Fibroblast of peridontal ligament (primary cell): ENCODE measurements around the gene B3GALT6.
A peak's percentile ranks its signal among the peaks of the same experiment; 100 is the strongest.

Experiments
- DNase-seq: peaks from one replicate; pipeline ENCODE4 v3.0.0-alpha.2; 2010; ENCODE audit errors: extremely low read depth

The B3GALT6 gene

DNA sequence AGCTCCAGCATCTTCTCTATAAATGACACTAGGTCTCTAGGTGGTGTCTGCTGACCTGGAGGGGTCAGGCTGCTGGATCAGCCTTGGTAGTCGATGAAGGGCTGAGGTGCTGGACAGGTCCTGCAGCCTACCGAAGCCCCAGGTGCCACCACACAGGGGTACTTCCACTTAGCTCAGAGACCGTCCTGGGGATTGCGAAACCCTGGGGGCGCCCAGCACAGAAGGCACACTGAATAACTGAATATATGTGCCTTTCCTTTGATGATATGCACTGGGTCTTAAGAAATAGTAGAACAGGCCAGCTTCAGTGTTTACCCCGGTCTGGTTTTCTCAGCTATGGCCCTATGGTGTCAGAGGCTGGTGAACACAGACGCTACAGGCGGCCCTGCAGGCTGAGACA is 30.7 kb downstream of the B3GALT6 start:
- no peak for DNase-seq

GRCh38 chr1:1264026-1264425 is 32.0 kb downstream of the B3GALT6 start:
- no peak for DNase-seq

GRCh38 chr1:1264868-1265272 is 32.8 kb downstream of the B3GALT6 start:
- peak; percentile 97 for DNase-seq

DNA sequence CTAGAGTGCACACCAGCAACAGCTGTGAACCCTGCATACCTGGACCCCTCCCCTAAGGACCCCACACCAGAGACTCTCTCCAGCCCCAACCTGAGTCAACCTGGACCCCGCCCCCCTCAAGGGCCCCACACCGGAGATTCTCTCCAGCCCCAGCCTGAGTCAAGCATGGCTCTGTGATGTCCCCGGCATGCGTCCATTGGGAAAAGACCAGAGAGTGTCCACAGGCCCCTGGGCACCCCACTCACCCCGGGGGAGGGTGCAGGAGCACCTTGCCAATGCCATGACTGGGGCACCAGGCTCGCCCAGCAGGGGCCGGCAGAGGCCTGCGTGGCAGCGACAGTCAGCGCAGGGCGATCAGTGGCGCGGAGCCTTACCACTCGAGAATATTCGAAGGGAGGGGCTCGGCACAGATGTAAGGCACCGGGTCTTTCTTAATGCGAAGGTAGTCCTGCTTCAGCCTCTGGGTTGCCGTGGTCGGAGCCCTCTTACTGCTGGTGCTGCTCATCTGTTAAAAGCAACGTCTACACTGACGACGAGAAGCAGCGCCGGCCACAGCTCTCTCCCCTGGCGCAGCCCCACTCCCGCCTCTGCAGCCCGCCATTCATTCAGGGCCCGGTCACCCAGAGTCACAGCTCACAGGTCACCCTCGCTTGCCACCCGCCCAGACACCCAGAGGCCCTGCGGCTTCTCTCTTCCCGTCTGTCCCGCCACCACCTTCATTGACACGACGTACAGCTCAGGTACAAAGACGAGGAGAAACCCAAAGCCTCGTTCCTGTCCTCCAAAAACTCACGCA is 35.6 kb downstream of the B3GALT6 start:
- no peak for DNase-seq

DNA sequence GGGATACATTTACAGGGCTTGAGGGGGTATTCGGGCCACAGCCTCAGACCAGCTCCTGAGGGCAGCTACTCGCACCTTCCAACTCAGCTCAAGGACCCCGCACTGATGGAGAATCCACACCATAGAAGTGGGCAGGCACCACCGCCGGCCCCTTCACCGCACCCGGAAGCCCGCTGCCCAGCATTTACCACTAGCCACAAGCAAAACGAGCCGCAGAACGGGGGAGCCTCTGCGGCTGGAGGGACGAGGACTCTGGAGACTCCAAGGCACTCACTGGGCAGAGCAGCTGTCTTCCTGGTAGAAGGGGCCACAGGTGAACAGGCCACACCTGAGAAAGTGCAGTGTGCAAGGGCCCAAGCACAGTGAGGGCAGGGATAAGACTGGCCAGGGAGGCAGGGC is 36.2 kb downstream of the B3GALT6 start:
- DNase-seq, result no peak

DNA sequence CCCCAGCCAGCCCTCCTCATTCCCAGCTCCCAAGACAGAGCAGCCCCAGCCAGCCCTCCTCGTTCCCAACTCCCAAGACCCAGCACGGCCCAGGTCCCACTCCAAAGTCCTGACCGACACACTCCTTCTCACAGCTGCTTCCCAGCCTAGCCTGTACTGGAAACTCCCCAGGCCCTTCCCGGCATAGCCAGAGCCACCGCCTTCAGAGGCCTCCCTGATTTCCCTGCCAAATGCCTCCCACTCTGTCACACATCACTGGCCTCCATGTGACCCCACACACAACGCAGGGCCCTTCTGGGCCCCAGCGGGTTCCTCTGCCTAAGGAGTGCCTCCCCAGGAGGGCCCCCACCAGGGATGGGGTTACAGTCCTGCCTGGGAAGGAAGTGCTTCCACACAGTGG is 38.8 kb downstream of the B3GALT6 start:
- DNase-seq, result peak; percentile 32

DNA sequence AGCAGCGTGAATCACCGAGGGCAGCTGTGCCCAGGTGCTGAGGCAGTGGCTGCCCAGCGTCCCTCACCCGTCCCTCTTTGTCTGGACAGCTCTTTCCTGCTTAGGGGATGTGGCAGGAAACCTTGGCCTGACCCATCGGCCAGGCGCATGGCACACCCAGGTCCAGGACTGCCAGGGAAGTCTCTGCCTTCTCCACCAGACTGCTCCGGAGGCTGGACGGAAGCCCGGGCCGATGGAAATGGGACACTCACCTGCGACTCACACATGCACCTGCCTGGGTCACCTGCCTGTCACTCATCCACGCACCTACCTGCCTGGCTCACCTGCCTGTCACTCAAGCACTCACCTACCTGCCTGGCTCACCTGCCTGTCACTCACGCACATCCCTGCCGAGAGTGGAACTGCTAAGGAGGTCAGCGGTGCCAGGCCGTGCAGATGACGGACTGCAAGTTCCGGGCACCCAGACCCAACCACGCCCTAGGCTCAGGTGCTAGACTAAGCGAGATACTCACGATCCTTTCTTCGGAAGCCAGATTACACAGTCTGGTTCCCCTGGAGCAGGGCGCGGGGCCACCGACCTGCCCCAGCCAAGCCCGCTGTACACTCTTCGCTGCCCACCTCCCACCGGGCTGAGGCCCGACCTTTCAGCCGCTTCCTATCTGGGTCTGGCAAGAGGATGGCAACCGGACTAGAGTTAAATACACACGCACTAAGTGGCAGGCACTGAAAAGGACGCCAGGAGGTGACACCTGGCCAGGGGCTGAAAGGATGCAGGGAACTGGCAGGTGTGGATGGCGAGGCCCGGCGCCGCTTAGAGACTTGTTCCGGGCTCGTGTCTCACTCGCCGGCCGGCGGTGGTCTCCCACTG is 40.5 kb downstream of the B3GALT6 start:
- DNase-seq, result no peak

DNA sequence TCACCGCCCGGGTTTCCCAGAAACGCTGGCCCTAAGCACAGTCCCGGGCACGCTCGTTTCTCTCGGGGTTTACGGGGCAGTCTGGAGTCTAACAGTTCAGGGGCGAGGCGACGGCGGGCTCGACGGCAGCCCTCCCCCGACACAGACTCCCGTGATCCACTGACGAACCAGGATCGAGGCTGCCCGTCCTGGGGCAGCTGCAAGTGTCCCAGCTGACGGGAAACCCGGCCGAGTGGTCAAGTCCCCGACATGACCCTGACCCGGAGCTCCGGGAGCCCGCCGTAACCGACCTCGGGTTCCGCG is 41.1 kb downstream of the B3GALT6 start:
- no peak for DNase-seq

DNA sequence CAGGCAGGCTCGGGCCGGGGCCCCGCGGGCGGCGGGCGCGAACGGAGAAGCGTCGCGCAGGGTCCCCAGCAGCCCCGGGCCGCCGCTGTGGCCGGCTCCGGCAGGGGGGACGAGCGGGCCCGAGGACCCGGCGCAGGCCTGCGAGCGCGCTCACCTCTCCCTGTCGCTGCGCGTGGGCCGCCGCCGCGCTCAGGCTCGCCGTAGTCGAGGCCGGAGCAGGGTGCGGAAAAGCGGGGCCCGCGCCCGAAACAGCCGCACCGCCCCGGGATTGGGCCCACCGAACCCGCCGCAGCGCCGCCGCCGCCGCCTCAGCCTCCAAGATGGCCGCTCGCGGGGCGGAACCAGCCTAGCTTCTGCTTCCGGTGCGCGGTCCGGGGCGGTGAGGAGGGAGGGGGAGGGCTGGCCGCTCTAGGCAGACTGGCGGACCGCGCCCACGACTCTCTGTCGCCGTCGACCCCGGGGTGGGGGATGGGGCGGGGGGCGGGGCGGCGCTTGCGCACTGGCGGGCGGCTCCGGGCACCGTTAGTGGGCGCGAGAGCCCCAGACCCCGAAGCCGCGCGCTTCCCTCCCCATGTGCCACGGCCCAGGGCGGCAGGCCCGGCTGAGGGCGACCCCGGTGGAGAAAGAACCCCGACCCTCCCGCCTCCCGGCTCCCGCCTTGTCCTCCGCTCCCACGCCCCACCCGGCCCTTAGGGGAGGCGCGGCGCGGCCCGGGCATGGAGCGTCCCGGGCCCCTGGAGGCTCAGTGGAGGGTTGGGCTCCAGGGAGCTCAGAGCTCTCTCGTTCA is 41.7 kb downstream of the B3GALT6 start, which contains the start of gene UBE2J2:
Gene UBE2J2 (minus strand): TSS at position 343 of the 787 bp plus-strand sequence. CDS start 5,862 bp downstream, outside the sequence.
- peak; percentile 84 for DNase-seq

- DNase-seq, result no peak
Observed at GRCh38 chr1:1274299-1274930, 42.4 kb downstream of the B3GALT6 start.

- no peak for DNase-seq
Observed at GRCh38 chr1:1274931-1275431, 42.9 kb downstream of the B3GALT6 start.

- peak; percentile 23 for DNase-seq
Observed at GRCh38 chr1:1275836-1276235, 43.8 kb downstream of the B3GALT6 start.

GRCh38 chr1:1278620-1279019 is 46.6 kb downstream of the B3GALT6 start:
- no peak for DNase-seq

GRCh38 chr1:1279028-1279427 is 47.0 kb downstream of the B3GALT6 start:
- DNase-seq, result no peak

GRCh38 chr1:1280782-1281481 is 48.9 kb downstream of the B3GALT6 start:
- no peak for DNase-seq

DNA sequence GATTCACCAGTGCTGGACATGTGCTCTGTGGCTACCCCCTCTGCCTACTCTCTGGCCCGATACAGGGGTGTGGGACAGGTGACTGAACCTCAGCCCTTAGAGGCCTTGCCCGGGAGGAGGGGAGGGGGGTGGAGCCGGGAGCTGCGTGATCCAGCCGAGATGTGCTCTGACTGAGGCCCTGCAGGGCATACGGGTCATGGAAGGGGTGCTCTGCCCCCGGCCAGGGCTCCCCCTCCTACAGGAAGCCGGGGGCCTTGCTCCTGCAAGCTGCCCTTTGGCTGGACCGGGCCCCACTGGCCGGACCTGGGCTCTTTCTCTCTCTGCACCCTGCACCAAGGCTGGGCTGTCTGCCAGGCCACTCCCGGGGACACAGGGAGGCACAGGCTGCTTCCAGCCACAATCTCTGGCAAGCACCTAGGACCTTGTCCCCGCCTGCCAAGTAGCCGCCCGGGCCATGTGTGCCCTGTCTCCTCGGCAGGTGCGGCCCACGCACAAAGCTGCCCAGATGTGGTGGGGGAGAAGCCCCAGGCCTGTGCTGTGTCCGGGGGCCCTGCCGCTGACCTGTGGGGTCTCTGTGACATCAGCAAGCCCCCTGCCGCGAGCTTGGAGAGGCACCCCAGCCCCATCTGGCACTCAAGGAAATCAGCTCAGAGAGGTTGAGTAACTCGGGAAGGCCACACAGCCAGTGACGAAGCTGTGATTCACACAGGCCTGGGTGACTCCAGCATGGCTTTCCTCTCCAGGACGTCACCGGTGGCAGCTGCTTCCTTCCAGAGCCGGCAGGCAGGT is 49.7 kb downstream of the B3GALT6 start:
- no peak for DNase-seq

GRCh38 chr1:1282998-1283397 is 51.0 kb downstream of the B3GALT6 start:
- no peak for DNase-seq

DNA sequence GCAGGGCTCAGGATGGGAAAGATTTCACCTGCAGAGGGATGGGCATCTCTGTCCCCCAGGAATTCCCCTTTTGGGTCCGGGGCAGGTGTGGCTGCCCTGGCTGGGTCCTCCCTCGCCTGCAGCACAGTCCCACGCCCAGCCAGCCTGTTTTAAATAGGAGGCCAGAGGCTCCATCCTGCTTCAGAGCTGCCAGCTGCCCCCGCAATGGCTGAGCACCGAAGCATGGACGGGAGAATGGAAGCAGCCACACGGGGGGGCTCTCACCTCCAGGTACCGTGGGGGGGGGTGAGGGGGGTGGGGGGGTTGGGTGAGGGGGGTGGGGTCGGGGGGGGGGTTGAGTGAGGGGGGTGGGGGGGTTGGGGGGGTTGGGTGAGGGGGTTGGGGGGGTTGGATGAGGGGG is 51.8 kb downstream of the B3GALT6 start:
- DNase-seq, result no peak
